NCI-H1048 (cell line): ENCODE measurements around the gene PCSK5.
"Not testable (repeated sequence)": the region's sequence is repeated elsewhere in the genome, so short reads cannot be mapped to it uniquely, and the experiment has no call there.

Source experiments
- DNase-seq: peaks from one replicate; lab custom pipeline; 2025; lab: John Stamatoyannopoulos, UW

PCSK5 gene

DNA sequence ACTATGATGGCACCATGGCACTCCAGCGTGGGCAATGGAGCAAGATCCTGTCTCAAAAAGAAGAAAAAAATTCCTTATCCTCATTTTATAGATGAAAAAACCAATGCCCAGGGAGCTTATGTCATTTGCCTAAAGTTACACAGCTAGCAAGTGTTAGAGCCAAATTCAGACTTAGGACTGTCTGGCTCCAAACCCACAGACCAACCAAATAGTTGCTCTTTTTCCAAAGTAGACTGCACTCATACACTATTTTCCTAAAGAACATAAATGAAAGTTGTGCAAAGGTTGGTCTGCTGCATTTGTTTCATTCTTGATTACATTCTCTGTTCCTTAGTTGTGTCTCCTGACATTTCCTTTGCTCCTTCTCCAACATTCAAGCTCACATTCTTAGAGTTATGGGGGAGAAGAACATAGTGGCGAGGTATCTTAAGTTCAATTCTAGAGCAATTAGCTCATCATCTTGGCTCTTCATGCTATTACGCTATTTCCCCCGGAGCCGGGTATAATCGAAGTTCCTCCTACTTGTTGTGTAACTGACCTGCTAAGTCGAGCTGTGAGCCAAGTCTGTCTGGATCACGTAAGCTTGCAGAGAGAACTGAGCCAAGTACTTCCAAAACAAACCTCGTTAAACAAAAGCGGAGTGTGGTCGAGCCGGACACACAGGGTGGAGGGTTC, 365.4 kb downstream of the PCSK5 start:
- no peak for DNase-seq

DNA sequence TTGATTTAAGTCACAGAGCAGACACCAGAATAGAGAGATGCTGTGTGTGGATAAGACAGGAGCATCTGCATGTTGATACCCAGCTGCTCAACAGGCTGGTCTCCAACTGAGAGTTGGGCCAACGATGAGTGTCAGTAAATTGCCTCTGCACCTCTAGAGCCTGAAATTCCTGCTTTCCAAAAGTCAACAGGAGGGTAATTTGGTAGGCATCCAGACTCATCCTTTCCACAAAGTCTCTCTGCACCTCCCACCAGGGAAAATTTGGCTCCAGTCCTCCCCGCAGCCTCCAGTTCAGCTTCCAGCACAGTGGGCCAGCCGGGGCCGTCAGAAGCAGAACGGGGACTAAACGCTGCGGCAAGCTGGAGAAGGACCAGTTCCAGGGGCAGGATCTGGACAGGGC, 366.8 kb downstream of the PCSK5 start:
- DNase-seq: no peak

GRCh38 chr9:76266649-76267283, 376.3 kb downstream of the PCSK5 start:
- DNase-seq: no peak

DNA sequence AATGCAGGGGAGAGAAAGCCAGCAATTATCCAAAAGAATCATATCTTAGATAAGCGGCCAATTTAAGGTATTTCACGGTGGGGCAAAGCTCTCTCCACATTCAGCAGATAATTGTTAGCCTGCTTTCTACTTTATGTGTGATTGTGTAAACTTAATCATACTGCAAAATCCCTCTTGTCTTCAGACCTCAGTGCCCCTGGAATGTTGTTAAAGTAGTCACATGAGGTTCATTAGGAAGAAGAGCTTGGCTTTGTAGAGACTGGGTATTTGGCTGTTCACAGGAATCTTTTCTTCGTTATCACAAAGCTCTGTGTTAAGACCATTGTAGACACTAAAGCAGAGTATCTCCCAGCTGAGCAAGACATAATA, 376.8 kb downstream of the PCSK5 start:
- DNase-seq: peak; percentile 2

GRCh38 chr9:76269789-76270188, 379.3 kb downstream of the PCSK5 start:
- DNase-seq: no peak

DNA sequence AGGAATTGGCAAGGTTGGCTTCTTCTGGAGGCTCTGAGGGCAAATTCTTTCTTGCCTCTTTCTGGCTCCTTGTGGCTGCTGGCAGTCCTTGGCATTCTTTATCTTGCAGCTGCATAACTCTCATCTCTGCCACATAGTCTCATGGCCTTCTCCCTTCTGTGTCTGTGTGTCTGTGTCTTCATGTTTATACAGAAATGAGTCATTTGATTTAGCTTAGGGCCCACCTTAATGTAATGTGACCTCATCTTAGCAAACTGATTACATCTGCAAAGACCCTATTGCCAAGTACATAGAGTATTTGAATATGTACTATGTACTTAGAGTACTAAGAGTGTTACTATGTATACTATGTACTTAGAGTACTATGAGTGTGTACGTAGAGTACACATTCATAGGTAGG, 381.3 kb downstream of the PCSK5 start:
- no peak for DNase-seq

DNA sequence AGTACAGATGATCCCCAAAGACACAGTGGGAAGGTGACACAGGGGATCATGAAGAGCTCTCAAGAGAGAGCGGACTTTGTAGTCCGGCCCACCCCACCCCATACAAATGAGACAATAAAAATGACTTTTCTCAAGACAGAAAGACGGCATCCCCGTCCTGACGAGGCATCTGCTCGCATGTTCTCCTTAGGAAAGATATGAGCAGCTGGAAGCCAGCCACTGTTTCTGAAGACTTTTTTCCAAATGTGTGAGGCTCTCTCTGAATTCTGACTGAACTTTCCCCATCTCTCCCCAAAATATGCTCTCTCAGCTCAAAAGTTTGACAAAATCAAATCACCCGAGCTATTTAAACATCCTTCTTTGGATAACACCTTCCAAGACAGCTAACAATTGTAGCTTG, 398.6 kb downstream of the PCSK5 start:
- DNase-seq: no peak

- no peak for DNase-seq
Measured at GRCh38 chr9:76289703-76290102, 399.2 kb downstream of the PCSK5 start.

DNA sequence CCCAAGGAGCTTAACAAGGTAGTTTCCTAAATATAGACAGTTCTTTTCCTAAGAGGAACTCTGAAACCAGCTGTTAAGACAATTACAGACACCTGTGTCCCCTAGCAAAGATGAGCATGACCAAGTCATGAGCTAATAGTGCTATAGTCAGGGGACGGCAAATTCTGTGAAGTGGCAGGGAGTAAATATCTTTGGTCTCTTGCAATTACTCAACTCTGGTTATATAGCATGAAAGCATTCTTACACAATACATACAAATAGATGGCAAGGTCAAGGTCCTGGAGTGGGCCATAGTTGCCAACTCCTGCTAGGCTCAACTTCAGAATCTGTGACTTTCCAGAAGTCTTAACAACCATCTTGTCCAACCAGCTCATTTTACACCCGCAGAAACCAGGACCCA, 400.1 kb downstream of the PCSK5 start:
- DNase-seq: no peak

DNA sequence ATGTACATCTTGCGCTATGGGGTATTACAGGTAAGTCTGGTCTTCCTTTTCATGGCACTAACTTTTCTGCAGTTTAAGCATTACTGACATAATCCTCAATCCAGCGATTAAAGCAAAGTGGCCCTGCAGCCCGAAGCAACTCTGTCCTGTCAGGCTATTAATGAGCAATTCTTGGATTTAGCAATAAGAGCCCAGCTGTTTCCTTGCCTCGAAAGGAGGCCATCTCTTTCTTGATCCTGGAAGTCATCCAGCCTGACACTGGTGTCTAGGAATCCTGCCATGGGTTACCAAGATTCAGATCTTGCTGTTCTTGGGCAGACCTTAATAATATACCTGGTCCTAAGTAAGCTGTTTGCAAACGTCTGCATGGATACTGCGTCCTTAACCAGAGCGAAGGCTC, 401.8 kb downstream of the PCSK5 start:
- DNase-seq: no peak

DNA sequence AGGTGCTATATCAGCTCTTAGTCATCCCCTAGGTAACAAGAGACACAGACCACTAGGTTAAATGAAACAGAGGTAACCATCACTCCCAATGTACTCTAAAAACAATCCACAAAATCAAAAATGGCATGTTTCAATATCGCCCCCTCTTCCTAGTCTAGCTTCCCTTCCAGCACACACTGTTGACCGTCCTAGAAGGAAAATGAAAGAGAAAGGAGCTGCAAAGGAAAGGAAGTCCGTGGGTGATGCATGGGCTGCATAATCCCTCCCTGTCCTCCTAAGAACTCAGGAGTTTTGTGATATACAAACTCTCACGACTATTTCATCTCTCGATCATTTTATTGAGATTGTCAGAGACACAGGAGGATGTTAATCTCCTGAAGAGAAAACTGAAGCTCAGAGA, 402.2 kb downstream of the PCSK5 start:
- no peak for DNase-seq

GRCh38 chr9:76294301-76294700, 403.8 kb downstream of the PCSK5 start:
- DNase-seq: no peak

GRCh38 chr9:76296561-76297310, 406.3 kb downstream of the PCSK5 start:
- DNase-seq: no peak

GRCh38 chr9:76297721-76298239, 407.3 kb downstream of the PCSK5 start:
- DNase-seq: no peak

DNA sequence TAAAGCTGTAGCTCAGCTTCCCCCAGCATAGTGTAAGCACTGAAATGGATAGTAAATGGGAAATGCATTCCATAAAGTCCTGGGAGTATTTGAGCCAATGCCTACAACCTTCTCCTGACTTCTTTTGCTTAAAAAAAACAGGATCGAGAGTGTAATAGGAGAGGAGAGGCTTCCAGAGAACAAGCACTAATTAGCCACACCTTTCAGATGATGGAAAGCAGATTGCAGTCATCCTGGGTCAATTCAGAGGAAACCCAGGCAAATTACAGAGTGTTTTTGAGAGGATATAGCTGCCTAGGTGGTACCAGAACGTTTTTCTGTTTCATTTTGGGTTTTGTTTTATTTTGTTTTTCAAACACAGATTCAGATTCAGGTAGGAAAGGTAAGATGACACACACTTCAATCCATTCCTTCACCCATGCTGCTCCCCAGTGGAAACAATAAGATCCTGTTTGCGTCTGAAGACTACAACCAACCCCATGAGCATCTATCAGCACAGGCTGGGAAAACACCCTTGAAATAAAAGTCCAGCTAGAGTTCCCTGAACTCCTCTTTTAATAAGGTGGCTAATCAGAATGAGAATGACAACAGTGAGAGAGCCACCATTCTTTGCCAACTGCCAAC, 408.2 kb downstream of the PCSK5 start:
- no peak for DNase-seq

- no peak for DNase-seq
Measured at GRCh38 chr9:76302543-76302942, 412.1 kb downstream of the PCSK5 start.

GRCh38 chr9:76302947-76303550, 412.6 kb downstream of the PCSK5 start:
- DNase-seq: no peak

DNA sequence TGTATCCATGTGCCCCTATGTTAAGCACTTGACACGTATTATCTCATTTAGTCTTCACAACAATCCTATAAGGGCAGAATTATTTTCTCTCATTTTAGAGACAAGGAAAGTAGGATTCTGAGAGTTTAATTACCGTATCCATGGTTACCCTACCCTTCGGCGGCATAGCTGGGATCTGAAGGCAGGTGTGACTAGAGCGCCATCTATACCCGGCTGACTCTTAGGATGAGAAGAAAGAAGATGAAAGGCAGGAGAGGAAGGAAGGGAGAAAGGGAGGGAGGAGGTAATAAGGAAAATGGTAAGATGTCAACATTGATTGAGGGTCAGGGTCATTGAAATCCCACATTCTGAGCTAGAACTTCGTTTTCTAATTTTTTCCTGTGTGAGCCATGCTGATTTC, 416.6 kb downstream of the PCSK5 start:
- not testable (repeated sequence) for DNase-seq

GRCh38 chr9:76310577-76310976, 420.1 kb downstream of the PCSK5 start:
- DNase-seq: no peak

DNA sequence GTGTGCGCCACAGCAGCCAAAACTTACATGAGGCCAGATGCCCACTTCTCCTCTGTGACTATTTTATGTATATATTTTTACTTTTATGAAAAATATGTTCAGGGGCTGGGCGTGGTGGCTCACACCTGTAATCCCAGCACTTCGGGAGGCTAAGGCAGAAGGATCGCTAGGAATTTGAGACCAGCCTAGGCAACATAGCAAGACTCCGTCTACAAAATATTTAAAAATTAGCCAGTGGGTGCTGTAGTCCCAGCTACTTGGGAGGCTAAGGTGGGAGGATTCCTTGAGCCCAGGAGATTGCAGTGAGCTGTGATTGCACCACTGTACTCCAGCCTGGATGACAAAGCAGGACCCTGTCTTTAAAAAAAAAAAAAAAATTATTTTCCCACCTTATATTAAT, 420.5 kb downstream of the PCSK5 start:
- no peak for DNase-seq

- no peak for DNase-seq
Measured at GRCh38 chr9:76311537-76311936, 421.1 kb downstream of the PCSK5 start.

GRCh38 chr9:76313771-76314170, 423.3 kb downstream of the PCSK5 start:
- no peak for DNase-seq
